HT1080 (cell line): ENCODE data around the gene TASL. TPM values are rescaled to one million over a fixed set of nuclear protein-coding genes. Genes with fewer than 3 reads are reported as not detected.
"Not testable (repeated sequence)": the region's sequence is repeated elsewhere in the genome, so short reads cannot be mapped to it uniquely, and the experiment has no call there.

Experiments used
- DNase-seq: peaks from one replicate; pipeline ENCODE4 v3.0.0-alpha.2; 2015; ENCODE audit warnings: low read depth
- small RNA-seq: library from RNA; depleted of rRNA; stranded (forward); fragments of <200 nt; gene quantifications from one replicate; pipeline ENCODE3, GENCODE V24; 2014
- total RNA-seq: library from RNA; depleted of rRNA; stranded (reverse); fragments of >200 nt; shearing (Covaris generic); gene quantifications from 2 replicates; pipeline ENCODE4 v1.2.3, GENCODE V29; 2014; rRNA removed

TASL gene
- total RNA-seq, 1 experiment from 2014 or later, result not detected

DNA sequence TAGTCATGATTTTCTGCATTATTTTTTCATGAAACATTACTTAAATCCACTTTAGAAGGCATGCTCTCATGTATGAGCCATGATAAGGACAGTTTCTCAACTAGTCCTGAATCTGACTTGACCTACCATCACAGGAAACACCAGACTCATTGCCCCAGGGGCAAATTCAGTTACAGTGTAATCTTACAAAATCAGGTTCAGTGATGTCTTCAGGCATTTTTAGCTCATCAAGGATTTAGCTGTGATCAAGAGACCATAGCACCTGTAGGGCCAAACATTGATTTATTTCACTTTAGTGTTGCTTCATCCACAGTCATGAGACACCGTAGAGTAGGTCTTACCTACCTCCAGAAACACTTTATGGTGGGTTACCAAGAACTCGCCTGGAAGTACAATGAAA lies 3.1 kb upstream of the TASL start:
- no peak for DNase-seq

DNA sequence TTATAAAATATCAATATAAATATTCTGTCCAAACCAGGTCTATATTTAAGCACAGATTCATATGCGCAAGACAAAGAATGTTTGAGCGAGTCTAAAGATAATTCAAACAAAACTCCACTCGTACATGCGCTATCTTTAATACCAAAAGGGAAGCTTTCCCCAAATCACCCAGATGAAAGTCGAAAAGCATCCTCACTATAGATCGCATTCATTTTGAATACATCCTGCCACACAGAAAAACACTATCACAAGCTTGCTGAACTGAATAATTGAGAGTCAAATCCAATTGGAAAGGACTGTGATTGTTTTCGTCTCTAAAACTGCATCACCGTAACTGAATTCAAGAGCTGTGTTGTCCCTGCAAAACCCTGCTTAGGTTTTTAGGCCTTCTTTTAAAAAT lies 685 bp downstream of the TASL start:
- DNase-seq, result no peak

DNA sequence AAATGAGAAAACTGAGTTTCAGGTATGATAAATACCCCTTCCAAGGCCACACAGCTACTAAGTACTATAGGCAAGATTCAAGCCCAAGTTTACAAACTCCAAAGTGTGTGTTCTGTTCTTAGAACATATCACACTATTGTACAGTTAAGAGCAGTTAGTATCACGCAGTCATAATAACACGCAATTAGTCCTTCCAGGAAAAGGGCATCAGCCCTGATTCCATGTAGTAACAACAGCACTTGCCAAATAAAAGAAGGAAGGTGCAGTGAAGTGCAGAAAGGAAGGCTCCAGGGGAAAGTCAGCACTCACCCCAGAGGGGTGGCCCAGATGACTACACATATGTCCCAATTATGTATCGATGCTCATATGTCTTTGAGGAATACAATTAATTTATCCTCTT lies 4.4 kb downstream of the TASL start:
- no peak for DNase-seq

DNA sequence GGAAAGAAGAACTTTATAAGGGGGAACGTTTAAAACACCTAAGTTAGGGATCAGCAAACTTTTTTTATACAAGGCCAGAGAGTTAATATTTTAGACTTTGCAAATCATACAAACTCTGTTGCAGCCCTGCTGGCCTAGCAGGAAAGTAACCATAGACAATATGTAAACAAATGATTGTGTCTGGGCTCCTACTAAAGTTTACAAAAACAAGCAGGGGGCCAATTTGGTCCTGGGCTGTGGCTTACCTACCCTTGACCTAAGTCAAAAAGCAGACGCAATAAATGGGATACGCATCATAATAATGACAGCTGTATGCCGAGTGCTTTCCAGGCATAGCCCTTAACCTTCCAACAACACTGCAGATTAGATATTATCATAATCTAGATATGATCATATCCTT lies 4.9 kb downstream of the TASL start:
- no peak for DNase-seq

DNA sequence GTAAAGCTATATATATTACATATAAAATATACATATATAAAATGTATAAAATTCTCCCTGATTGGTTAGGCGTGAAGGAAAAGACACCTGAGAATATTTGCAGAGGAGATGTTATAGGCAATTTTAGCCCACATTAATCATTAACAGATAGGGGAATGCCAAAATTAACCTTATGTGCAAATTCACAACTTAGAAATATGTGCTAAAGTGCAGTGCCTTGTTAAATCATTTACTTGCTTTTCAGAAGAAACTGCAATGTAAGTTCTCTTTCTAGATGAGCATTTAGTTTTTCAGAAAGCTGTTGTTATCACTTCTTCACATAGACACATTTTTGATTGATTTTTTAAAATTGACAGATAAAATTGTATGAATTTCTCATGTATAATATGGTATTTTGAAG lies 5.6 kb downstream of the TASL start:
- DNase-seq, result no peak

DNA sequence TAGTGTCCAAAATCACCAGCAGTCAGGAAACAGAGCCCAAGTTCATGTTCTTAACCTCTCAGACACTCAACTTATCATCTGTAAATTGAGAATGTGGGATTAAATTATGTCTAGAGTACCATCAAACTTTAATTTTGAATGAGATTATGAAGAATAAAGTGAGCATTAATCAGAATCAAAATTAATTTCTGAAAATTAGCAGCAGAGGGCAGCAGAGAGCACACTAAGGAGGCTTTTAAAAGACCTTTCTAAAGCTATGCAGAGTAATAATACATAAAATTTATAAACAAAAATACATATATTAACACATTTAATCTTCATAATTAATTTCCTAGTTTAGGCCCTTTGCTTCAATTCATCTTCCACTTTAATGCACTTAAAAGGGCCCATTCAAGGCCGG lies 7.1 kb downstream of the TASL start:
- no peak for DNase-seq

DNA sequence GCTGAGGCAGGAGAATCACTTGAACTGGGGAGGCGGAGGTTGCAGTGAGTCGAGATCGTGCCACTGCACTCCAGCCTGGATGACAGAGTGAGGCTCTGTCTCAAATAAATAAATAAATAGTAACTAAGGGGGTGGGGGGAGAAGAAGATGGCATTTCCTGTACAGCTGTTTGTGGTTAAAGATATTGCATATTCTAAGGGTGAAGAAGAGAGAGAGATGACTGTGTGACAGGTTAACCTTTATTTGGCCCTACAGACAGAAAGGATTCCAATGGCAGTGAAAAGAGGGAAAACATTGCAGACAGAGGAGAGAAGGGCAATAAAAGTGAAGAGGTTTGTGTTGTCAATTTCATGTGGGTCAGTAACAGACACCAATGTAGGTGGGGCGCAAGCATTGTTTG lies 9.4 kb downstream of the TASL start:
- DNase-seq, result peak; percentile 57

DNA sequence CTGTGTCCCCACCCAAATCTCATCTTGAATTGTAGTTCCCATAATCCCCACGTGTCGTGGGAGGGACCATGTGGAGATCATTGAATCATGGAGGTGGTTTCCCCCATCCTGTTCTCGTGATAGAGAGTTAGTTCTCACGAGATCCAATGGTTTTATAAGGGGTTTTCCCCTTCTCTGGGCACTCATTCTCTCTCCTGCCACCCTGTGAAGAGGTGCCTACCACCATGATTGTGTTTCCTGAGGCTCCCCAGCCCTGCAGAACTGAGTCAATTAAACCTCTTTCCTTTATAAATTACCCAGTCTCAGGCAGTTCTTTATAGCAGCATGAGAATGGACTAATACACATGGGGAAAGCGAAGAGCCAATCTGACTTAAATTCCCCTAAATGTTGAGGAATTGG lies 14.5 kb downstream of the TASL start:
- DNase-seq, result not testable (repeated sequence)

DNA sequence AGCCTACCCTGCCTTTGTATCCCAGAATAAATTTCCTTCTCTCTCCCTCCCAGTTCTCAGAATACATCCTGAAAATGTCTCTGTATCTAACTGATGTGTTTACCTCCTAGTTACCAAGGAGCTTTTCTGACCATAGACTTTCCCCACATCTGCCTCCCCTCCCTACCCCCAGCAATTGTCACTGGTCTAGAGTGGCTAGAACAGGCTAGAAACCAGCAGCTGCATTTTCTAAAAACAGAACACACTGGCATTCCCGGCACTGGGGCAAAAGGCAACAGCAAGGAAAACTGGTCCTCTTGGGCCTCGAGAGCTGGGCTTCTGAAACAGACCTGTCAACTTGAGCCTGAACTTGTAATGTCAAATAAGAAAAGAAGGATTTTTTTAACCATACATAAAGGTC lies 16.4 kb downstream of the TASL start:
- no peak for DNase-seq

DNA sequence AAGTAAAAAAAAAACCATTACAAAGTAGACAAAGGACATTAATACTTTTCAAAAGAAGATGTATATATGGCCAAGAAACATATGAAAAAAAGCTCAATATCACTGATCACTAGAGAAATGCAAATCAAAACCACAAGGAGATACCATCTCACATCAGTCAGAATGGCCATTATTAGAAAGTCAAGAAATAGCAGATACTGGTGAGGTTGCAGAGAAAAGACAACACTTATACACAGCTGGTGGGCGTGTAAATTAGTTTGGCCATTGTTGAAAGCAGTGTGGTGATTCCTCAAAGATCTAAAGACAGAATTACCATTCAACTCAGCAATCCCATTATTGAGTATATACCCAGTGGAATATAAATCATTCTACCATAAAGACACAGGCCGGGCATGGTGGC lies 39.3 kb downstream of the TASL start:
- DNase-seq, result no peak

DNA sequence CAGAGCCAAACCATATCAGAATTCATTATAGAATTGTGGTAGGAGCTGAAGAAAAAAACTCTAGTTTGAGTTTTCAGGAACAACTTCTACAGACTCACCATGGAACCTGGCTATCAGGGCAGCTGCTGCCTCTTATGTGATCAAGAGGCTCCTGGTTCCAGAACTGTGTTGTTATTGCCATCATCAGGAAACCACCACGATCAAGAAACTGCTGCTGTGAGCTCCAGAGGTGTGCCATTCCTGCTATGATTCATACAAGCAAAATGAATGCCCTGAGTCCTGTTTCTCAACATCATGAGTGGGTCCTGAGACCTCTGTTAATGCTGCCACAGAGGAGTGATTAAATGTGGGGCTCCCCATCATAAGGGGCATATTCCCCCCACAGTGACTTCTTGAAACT lies 43.7 kb downstream of the TASL start:
- DNase-seq, result no peak

DNA sequence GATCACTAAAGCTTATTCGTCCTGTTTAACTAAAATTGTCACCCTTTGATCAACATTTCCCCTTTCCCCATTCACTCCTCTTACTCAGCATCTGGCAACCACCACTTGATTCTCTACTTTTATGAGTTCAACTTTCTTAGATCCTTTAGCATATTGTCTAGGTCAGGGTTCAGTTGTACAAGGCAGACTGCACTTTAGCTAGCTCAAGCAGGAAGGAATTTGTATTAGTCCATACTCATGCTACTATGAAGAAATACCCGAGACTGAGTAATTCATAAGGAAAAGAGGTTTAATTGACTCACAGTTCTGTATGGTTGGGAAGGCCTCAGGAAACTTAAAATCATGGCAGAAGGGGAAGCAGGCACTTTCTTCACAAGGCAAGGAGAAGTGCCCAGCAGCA lies 44.3 kb downstream of the TASL start:
- DNase-seq, result peak; percentile 0

DNA sequence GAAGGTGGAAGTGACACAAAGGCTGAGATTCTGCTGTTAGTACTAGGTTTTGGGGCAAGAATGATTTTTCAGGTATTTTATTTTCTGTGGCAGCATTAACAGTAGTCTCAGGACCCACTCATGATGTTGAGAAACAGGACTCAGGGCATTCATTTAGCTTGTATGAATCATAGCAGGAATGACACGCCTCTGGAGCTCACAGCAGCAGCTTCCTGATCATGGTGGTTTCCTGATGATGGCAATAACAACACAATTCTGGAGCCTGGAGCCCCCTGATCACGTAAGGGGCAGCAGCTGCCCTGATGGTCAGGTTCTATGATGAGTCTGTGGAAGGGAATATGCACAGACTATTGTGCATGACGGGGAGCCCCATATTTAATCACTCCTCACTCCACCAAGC lies 47.0 kb downstream of the TASL start:
- peak; percentile 46 for DNase-seq

DNA sequence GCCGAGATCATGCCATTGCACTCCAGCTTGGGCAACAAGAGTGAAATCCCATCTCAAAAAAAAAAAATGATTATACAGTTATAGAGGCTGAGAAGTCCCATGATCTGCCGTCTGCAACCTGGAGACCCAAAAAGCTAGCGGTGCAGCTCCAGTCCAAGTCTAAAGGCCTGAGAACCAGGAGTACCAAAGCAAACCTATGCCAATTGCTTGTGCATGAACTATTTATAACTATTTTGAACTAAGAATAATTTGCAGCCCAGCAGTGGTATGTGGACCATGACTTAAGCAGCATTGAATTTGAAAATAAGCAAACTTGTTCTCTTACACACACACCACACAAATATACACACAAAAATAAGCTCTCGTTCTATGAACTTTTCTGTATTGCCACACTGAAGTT lies 51.8 kb downstream of the TASL start:
- no peak for DNase-seq

DNA sequence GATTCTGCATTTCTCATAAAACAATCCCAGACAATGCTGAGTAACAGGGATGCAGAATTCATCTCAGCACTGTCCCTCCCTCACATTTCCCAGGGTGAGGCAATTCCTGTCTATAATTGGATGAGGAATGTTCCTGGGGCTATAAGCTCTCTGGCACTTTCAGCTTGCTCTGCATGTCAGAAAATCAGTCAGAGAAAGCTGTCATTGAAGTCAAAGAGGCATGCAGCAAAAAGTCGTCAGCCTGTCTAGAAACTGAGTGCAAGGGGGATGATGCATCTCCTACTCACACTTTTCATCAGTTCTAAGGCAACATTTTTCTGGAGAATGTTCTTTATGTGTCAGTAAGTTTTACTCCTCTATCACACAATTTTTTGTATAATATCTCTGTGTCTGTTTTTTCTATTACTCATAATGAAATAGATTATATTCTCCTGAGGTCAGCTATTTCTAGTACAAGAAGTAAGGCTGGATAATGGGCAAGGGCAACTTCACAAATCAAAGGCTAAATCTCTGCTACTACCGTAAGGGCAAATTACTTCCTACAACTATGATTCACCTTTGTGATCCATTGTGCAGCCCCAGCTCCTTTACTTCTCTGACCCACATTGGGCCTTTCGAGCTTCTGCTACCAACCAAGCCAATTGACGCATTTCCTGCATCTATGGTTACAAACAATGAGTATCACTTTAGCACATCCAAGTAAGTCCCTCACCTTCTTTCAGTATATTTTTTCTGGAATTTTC lies 56.0 kb downstream of the TASL start:
- DNase-seq, result peak; percentile 83

DNA sequence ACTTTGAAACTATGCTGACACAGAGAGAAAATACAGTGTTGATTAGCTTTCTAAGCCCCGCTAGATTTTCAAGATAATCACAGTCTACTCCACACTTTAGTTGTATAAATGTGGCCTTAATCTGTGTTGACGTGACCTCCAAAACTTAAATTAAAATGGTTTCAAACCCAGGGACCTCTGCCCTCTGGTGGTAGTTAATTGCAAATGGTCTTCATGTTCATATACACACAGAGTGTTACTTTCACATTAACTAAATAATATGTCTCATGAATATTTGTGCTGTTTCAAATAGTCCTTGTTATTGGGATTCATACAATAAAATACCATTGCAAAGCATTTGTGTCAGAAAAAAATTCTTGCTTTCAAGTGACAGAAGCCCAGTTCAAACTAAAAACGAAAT lies 64.3 kb downstream of the TASL start:
- DNase-seq, result no peak

Small RNAs within 50 kb of the gene (small RNA-seq; reads per million reads assigned to genes)
- not detected for gene CKS1BP6

Other genes starting within 250 kb of the TASL start
- 5.6 and 7.8 TPM in 2 replicates for gene GK, start 75.7 kb upstream of the TASL start, total RNA-seq